CD4-positive, alpha-beta T cell (primary cell): ENCODE measurements around the gene LKAAEAR1. TPM values are rescaled to one million over a fixed set of nuclear protein-coding genes. Genes with fewer than 3 reads are reported as not detected.

Source experiments
- ATAC-seq: fragments of 200-7000 bp; cut with Tn5 transposase; one replicate; pipeline ENCODE4 v1.10.0; 2022; ENCODE audit warnings: mild to moderate bottlenecking; ENCODE audit not compliant: poor library complexity
- CTCF ChIA-PET: fragments of 350-600 bp; sonication (Branson Sonifier 250); formaldehyde crosslinking; loops from one replicate; lab custom pipeline; 2021; ENCODE audit warnings: antibody characterized with exemption, inconsistent platforms; lab: Charles Lee
- POLR2A ChIA-PET: fragments of 350-600 bp; sonication (Branson Sonifier 250); formaldehyde crosslinking; loops from one replicate; lab custom pipeline; 2021; ENCODE audit warnings: antibody characterized with exemption, inconsistent platforms; lab: Charles Lee
- DNase-seq, 14 experiments: peaks; one replicate each; pipeline ENCODE4 v3.0.0-alpha.2; 2013 to 2020; ENCODE audit warnings: mixed read lengths in 2 of 14
- H3K27ac ChIP-seq, 2 donors: one replicate each; pipeline versions ENCODE4 v1.5.1 to v1.7.0; 2013; ENCODE audit warnings: low read length in 2 of 2, low read depth in 1 of 2, mild to moderate bottlenecking in 1 of 2
- H3K27me3 ChIP-seq, 2 experiments: 1 replicate in 1 of 2; 2 replicates in 1 of 2; pipeline versions ENCODE4 v1.6.1 to v1.7.0; 2013; ENCODE audit warnings: low read length in 2 of 2, control low read depth in 1 of 2, mild to moderate bottlenecking in 1 of 2, moderate library complexity in 1 of 2; ENCODE audit not compliant: insufficient read depth in 2 of 2, control insufficient read depth in 1 of 2
- H3K36me3 ChIP-seq: one replicate; pipeline ENCODE4 v1.6.1; 2013; ENCODE audit warnings: low read length, control low read depth; ENCODE audit not compliant: insufficient read depth
- H3K4me1 ChIP-seq: one replicate; pipeline ENCODE4 v1.6.1; 2013; ENCODE audit warnings: low read length, control low read depth; ENCODE audit not compliant: insufficient read depth
- H3K4me3 ChIP-seq: one replicate; pipeline ENCODE4 v1.5.1; 2013; ENCODE audit warnings: mild to moderate bottlenecking, low read length, moderate library complexity
- H3K9me3 ChIP-seq, 2 experiments: 1 replicate in 1 of 2; 2 replicates in 1 of 2; pipeline versions ENCODE4 v1.6.1 to v1.7.0; 2013; ENCODE audit warnings: low read length in 2 of 2, mild to moderate bottlenecking in 2 of 2, control low read depth in 1 of 2, moderate library complexity in 1 of 2; ENCODE audit not compliant: control insufficient read depth in 1 of 2, insufficient read depth in 1 of 2
- H3K27ac Mint-ChIP-seq: one replicate; pipeline ENCODE4 v1.8.0; 2020; ENCODE audit warnings: mixed read lengths
- H3K27me3 Mint-ChIP-seq: one replicate; pipeline ENCODE4 v1.8.0; 2021; ENCODE audit warnings: mixed read lengths
- H3K36me3 Mint-ChIP-seq: one replicate; pipeline ENCODE4 v1.8.0; 2021; ENCODE audit warnings: low read depth, mixed read lengths
- H3K4me1 Mint-ChIP-seq: one replicate; pipeline ENCODE4 v1.8.0; 2021; ENCODE audit warnings: low read depth, mixed read lengths
- H3K4me3 Mint-ChIP-seq: one replicate; pipeline ENCODE4 v1.8.0; 2020; ENCODE audit warnings: mild to moderate bottlenecking, mixed read lengths
- H3K9me3 Mint-ChIP-seq: one replicate; pipeline ENCODE4 v1.8.0; 2020; ENCODE audit warnings: mixed read lengths
- intact Hi-C, 2 experiments: fragments of 100-400 bp; cut with DNase I in 1 of 2; cut with micrococcal nuclease in 1 of 2; formaldehyde crosslinking; loops; one replicate each; pipeline versions ENCODE4 v1.15.1 to v1.9.0; 2023 to 2025; cut with DNase I, micrococcal nuclease
- total RNA-seq, 174 experiments: library from RNA in 2 of 174; stranded (reverse) in 2 of 174; gene quantifications; one replicate each; pipeline ENCODE4 v1.2.3 and lab custom pipeline; 2021 to 2026
- TF ChIP-seq, protein P1 (sequence below): fragments of 200-600 bp; IDR thresholded peaks from one replicate; pipeline ENCODE4 v1.8.0; 2022; ENCODE audit warnings: antibody characterized with exemption, mild to moderate bottlenecking

LKAAEAR1 gene
- total RNA-seq, 2 experiments from 2014 or later, result 0.30 to 0.39 TPM

DNA sequence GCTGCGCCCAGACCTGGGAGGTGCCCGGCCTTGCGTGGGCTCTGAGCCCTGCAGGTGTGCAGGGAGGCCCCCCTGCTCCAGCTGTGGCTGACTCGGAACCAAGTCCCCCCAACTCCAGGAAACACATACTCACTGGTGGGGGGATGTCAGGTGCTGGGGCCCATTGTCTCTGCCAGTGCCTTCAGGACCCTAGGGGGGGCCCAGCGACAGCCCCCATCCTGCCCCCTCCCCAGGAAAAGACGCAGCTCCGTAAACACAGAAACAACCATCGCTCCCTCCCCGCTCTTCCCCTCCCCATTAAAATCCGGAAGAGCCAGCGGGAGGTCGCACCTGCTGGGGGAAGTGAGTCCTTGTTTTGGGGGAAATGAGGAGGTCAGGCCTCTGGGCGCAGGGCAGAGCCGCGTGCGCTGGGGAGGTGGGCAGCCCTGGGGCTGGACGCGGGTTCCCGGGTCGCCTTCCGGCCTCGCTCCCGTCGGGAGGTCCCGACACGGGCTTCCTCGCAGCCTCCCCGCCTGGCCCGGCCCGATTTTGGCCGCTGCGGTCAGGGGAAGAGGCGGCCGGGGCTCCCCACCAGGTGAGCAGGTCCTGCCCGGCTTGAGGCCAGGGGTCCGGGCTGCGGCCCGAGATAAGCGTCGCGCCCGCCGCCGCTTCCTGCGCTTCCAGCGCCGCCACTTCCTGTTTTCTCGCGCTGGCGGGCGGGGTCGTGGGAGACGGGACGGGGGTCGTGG lies 42.0 kb downstream of the LKAAEAR1 start:
- DNase-seq (peak in 3 of 14 experiments; percentile 27 to 51 (median 47)), ATAC-seq (no peak)
- H3K9me3 Mint-ChIP-seq, result no peaks in the 10 kb centered on the region
- Histone ChIP-seq H3K27ac (peak overlapping the region; percentile 46 to 61), H3K9me3 (no peaks in the 10 kb centered on the region), H3K4me3 (peak overlapping the region; percentile 67), H3K4me1 (peaks cover 50% of the 10 kb centered on the region), H3K36me3 (no peaks in the 10 kb centered on the region), H3K27me3 (peaks cover 5 to 6% of the 10 kb centered on the region in 2 experiments)
- peaks cover 14% of the 10 kb centered on the region for H3K27me3 Mint-ChIP-seq
- peak overlapping the region; percentile 85 for H3K27ac Mint-ChIP-seq
- intact Hi-C loops, result loop anchor here in 1 of 2 experiments (5.0 kb wide), 1 partner anchor 35 kb away; the partner anchor contains the start of gene RGS19
- peak overlapping the region; percentile 87 for H3K4me3 Mint-ChIP-seq
- TF ChIP-seq, protein P1, sequence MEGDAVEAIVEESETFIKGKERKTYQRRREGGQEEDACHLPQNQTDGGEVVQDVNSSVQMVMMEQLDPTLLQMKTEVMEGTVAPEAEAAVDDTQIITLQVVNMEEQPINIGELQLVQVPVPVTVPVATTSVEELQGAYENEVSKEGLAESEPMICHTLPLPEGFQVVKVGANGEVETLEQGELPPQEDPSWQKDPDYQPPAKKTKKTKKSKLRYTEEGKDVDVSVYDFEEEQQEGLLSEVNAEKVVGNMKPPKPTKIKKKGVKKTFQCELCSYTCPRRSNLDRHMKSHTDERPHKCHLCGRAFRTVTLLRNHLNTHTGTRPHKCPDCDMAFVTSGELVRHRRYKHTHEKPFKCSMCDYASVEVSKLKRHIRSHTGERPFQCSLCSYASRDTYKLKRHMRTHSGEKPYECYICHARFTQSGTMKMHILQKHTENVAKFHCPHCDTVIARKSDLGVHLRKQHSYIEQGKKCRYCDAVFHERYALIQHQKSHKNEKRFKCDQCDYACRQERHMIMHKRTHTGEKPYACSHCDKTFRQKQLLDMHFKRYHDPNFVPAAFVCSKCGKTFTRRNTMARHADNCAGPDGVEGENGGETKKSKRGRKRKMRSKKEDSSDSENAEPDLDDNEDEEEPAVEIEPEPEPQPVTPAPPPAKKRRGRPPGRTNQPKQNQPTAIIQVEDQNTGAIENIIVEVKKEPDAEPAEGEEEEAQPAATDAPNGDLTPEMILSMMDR, result no peak
- ChIA-PET POLR2A (interaction anchor here (1.0 to 1.8 kb wide), 6 partner anchors 15 to 78 kb away, joined by 3 to 14 read pairs (median 4); partner anchors contain the start of genes LKAAEAR1, OPRL1, PRPF6 and RGS19), CTCF (interaction anchor here (0.9 kb wide), 1 partner anchor 62 kb away, joined by 4 read pairs; the partner anchor contains the start of gene PRPF6)
- no peaks in the 10 kb centered on the region for H3K36me3 Mint-ChIP-seq
- peaks cover 53% of the 10 kb centered on the region for H3K4me1 Mint-ChIP-seq

GRCh38 chr20:64041781-64042053 lies 42.5 kb downstream of the LKAAEAR1 start:
- peak overlapping the region; percentile 67 for H3K4me3 ChIP-seq
- no peaks in the 10 kb centered on the region for H3K36me3 ChIP-seq
- Mint-ChIP-seq H3K36me3 (no peaks in the 10 kb centered on the region), H3K9me3 (no peaks in the 10 kb centered on the region), H3K27me3 (peaks cover 9% of the 10 kb centered on the region), H3K4me1 (peaks cover 53% of the 10 kb centered on the region), H3K4me3 (peak overlapping the region; percentile 87), H3K27ac (peak overlapping the region; percentile 85)
- TF ChIP-seq, protein P1, result no peak
- CTCF ChIA-PET, result interaction anchor here (0.9 kb wide), 1 partner anchor 61 kb away, joined by 4 read pairs; the partner anchor contains the start of gene PRPF6
- H3K27ac ChIP-seq, result peak overlapping the region in 1 of 2 donors; percentile 46
- ATAC-seq, result no peak
- intact Hi-C loops, result loop anchor here in 1 of 2 experiments (5.0 kb wide), 1 partner anchor 36 kb away; the partner anchor contains the start of gene RGS19
- H3K27me3 ChIP-seq, result peaks cover 5 to 6% of the 10 kb centered on the region in 2 experiments
- DNase-seq, result no peak
- POLR2A ChIA-PET, result interaction anchor here (1.0 to 1.8 kb wide), 6 partner anchors 16 to 78 kb away, joined by 3 to 14 read pairs (median 4); partner anchors contain the start of genes LKAAEAR1, OPRL1, PRPF6 and RGS19
- no peaks in the 10 kb centered on the region for H3K9me3 ChIP-seq
- H3K4me1 ChIP-seq, result peaks cover 55% of the 10 kb centered on the region

DNA sequence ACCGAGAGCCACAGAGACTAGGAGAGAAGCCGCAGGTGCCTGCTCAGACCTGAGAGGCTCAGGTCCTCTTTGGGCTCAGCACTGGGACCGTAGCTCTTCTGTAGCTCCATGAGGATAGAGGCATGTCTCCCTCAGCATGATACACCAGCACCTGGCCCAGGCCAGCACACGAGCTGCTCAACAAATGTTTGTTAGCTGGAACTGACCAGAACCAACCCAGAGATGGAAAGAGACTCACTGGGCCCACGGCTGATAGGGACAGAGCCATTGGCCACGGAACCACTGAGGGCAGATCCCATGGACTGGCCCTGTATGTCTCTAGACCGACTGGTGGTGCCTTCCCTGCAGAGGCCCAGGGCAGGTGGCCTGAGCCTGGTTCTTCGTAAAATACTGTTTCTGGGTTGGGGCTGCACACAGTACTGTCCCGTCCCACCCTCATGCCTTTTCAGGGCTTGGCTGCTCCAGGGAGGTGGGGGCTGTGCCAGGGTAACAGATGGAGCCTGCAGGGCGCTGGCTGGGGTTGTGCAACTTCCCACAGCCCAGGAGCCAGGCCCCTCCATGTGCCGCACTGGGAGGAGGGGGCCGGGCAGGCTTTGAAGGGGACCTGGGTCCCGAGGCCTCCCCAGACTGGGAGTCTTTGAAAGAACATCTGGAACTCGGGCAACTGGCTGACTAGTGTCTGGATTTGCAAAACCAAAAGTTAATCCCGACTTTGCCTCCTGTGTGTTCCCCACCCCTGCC lies 43.0 kb downstream of the LKAAEAR1 start:
- Histone ChIP-seq H3K4me3 (peak overlapping the region; percentile 67), H3K27ac (no peak overlapping the region), H3K27me3 (peaks cover 3 to 5% of the 10 kb centered on the region in 2 experiments), H3K36me3 (no peaks in the 10 kb centered on the region), H3K4me1 (peaks cover 61% of the 10 kb centered on the region), H3K9me3 (no peaks in the 10 kb centered on the region)
- ATAC-seq (no peak), DNase-seq (no peak)
- POLR2A ChIA-PET, result interaction anchor here (1.2 to 3.2 kb wide), 6 partner anchors 29 to 79 kb away, joined by 3 to 30 read pairs (median 6); partner anchors contain the start of genes LKAAEAR1, OPRL1, PRPF6 and RGS19
- Mint-ChIP-seq H3K9me3 (no peaks in the 10 kb centered on the region), H3K36me3 (no peaks in the 10 kb centered on the region), H3K27ac (peak overlapping the region; percentile 85), H3K4me3 (peak overlapping the region; percentile 87), H3K27me3 (peaks cover 4% of the 10 kb centered on the region), H3K4me1 (peaks cover 49% of the 10 kb centered on the region)
- CTCF ChIA-PET, result interaction anchor here (0.9 to 1.6 kb wide), 2 partner anchors 16 to 61 kb away, joined by 4 to 5 read pairs; partner anchors contain the start of gene PRPF6
- TF ChIP-seq, protein P1, result no peak
- intact Hi-C loops, result loop anchor here in 1 of 2 experiments (5.0 kb wide), 1 partner anchor 36 kb away; the partner anchor contains the start of gene RGS19
